OCI-LY1 (cell line): ENCODE measurements around the gene LTN1.

ENCODE experiments used
- H2AFZ ChIP-seq: fragments of 200-600 bp; sonication (generic), shearing (Covaris generic); 2 replicates; pipeline ENCODE4 v1.6.0; 2014; ENCODE audit warnings: antibody characterized with exemption, mild to moderate bottlenecking, low read length
- H3F3A ChIP-seq: fragments of 200-600 bp; sonication (generic), shearing (Covaris generic); 2 replicates; pipeline ENCODE4 v1.6.0; 2014; ENCODE audit warnings: mild to moderate bottlenecking, antibody characterized with exemption, low read length, moderate library complexity; ENCODE audit not compliant: insufficient read depth
- H3K27ac ChIP-seq: fragments of 200-600 bp; sonication (generic); 2 replicates; pipeline ENCODE4 v1.5.1; 2014; ENCODE audit warnings: low read length, mixed run types, mild to moderate bottlenecking, low read depth; ENCODE audit not compliant: poor library complexity, severe bottlenecking
- H3K27me3 ChIP-seq: fragments of 200-600 bp; sonication (generic); 2 replicates; pipeline ENCODE4 v1.6.0; 2014; ENCODE audit warnings: antibody characterized with exemption, mild to moderate bottlenecking, low read length, moderate library complexity; ENCODE audit not compliant: insufficient read depth
- H3K36me3 ChIP-seq: fragments of 200-600 bp; sonication (generic); 2 replicates; pipeline ENCODE4 v1.6.1; 2014; ENCODE audit warnings: mild to moderate bottlenecking, antibody characterized with exemption, low read length, moderate library complexity, mixed read lengths; ENCODE audit not compliant: insufficient read depth
- H3K4me1 ChIP-seq: fragments of 200-600 bp; sonication (generic); 2 replicates; pipeline ENCODE4 v1.5.1; 2014; ENCODE audit warnings: mild to moderate bottlenecking, low read length, moderate library complexity; ENCODE audit not compliant: insufficient read depth, severe bottlenecking
- H3K4me2 ChIP-seq: fragments of 200-600 bp; sonication (generic), shearing (Covaris generic); 2 replicates; pipeline ENCODE4 v1.6.1; 2014; ENCODE audit warnings: low read length
- H3K4me3 ChIP-seq: fragments of 200-600 bp; sonication (generic); 2 replicates; pipeline ENCODE4 v1.5.1; 2014; ENCODE audit warnings: low read length, low read depth, mild to moderate bottlenecking, mixed read lengths; ENCODE audit not compliant: poor library complexity, severe bottlenecking
- H3K79me2 ChIP-seq: fragments of 200-600 bp; shearing (Covaris generic); 2 replicates; pipeline ENCODE4 v1.6.1; 2016; ENCODE audit warnings: mixed run types, low read length, mixed read lengths; ENCODE audit not compliant: insufficient read depth
- H3K9ac ChIP-seq: fragments of 200-600 bp; sonication (generic), shearing (Covaris generic); 2 replicates; pipeline ENCODE4 v1.6.1; 2014; ENCODE audit warnings: mild to moderate bottlenecking, low read length, mixed read lengths
- H3K9me2 ChIP-seq: fragments of 200-600 bp; sonication (generic), shearing (Covaris generic); 2 replicates; pipeline ENCODE4 v1.6.1; 2014; ENCODE audit warnings: low read depth, mild to moderate bottlenecking, low read length, mixed read lengths
- H3K9me3 ChIP-seq: fragments of 200-600 bp; shearing (Covaris generic); 2 replicates; pipeline ENCODE4 v1.6.1; 2014; ENCODE audit warnings: low read length, mixed read lengths
- H4K20me1 ChIP-seq: fragments of 200-600 bp; sonication (generic), shearing (Covaris generic); 2 replicates; pipeline ENCODE4 v1.6.0; 2016; ENCODE audit warnings: mild to moderate bottlenecking, low read length; ENCODE audit not compliant: insufficient read depth
- CTCF ChIP-seq: fragments of 200-600 bp; sonication (generic), shearing (Covaris generic); IDR thresholded peaks from 2 replicates; pipeline ENCODE4 v1.5.1; 2017; ENCODE audit warnings: mild to moderate bottlenecking, antibody characterized with exemption, low read length, moderate library complexity, mixed read lengths
- EZH2 ChIP-seq: fragments of 200-600 bp; sonication (generic), shearing (Covaris generic); IDR thresholded peaks from 2 replicates; pipeline ENCODE4 v1.8.0; 2017; ENCODE audit warnings: borderline replicate concordance, mixed run types, mild to moderate bottlenecking, antibody characterized with exemption, low read length, moderate library complexity, mixed read lengths

LTN1 gene

GRCh38 chr21:29033301-29033700 lies 40.6 kb upstream of the LTN1 start:
- no peak overlapping the region for H3K4me3 ChIP-seq
- no peaks in the 10 kb centered on the region for H3K9me2 ChIP-seq
- no peak overlapping the region for H3K4me2 ChIP-seq
- H3K27me3 ChIP-seq: no peaks in the 10 kb centered on the region
- H4K20me1 ChIP-seq: no peaks in the 10 kb centered on the region
- no peak for TF ChIP-seq CTCF
- TF ChIP-seq EZH2: no peak
- H3K4me1 ChIP-seq: no peaks in the 10 kb centered on the region
- no peaks in the 10 kb centered on the region for H3K79me2 ChIP-seq
- peaks cover 89% of the 10 kb centered on the region for H3K36me3 ChIP-seq
- no peaks in the 10 kb centered on the region for H3K9me3 ChIP-seq
- no peak overlapping the region for H3K9ac ChIP-seq
- H3F3A ChIP-seq: no peaks in the 10 kb centered on the region
- H3K27ac ChIP-seq: no peak overlapping the region
- H2AFZ ChIP-seq: no peak overlapping the region

- Histone ChIP-seq H3K9me3 (no peaks in the 10 kb centered on the region), H3K79me2 (peaks cover 20% of the 10 kb centered on the region), H4K20me1 (no peaks in the 10 kb centered on the region), H3K9me2 (no peaks in the 10 kb centered on the region), H2AFZ (no peak overlapping the region), H3K4me1 (peaks cover 9% of the 10 kb centered on the region), H3K4me2 (no peak overlapping the region), H3K36me3 (peaks cover 65% of the 10 kb centered on the region), H3K9ac (no peak overlapping the region), H3F3A (no peaks in the 10 kb centered on the region), H3K27ac (no peak overlapping the region), H3K4me3 (no peak overlapping the region), H3K27me3 (no peaks in the 10 kb centered on the region)
- TF ChIP-seq EZH2 (no peak), CTCF (no peak)
Observed at GRCh38 chr21:29030909-29031308, 38.2 kb upstream of the LTN1 start.

GRCh38 chr21:29029524-29029923 lies 36.8 kb upstream of the LTN1 start:
- Histone ChIP-seq H3K36me3 (peaks cover 54% of the 10 kb centered on the region), H4K20me1 (no peaks in the 10 kb centered on the region)

More at GRCh38 chr21:29029524-29029923, 36.8 kb upstream of the LTN1 start:
- Histone ChIP-seq H2AFZ (no peak overlapping the region), H3K27me3 (no peaks in the 10 kb centered on the region), H3F3A (no peaks in the 10 kb centered on the region), H3K4me3 (no peak overlapping the region), H3K79me2 (peaks cover 30% of the 10 kb centered on the region), H3K4me2 (no peak overlapping the region), H3K27ac (no peak overlapping the region), H3K4me1 (peaks cover 16% of the 10 kb centered on the region), H3K9me2 (no peaks in the 10 kb centered on the region), H3K9me3 (no peaks in the 10 kb centered on the region), H3K9ac (no peak overlapping the region)
- no peak for TF ChIP-seq CTCF
- no peak for TF ChIP-seq EZH2
